GM21786 (cell line): Measurements from ENCODE around the gene KBTBD12.

Experiments used
- ATAC-seq: cut with Tn5 transposase; IDR thresholded peaks from one replicate; pipeline ENCODE4 v1.9.1; 2021; ENCODE audit not compliant: unreplicated experiment

KBTBD12 gene

GRCh38 chr3:127951276-127951675, 36.2 kb downstream of the KBTBD12 start:
- ATAC-seq, result no peak

- no peak for ATAC-seq
Observed at GRCh38 chr3:127953091-127954035, 38.3 kb downstream of the KBTBD12 start.

- ATAC-seq, result no peak
Observed at GRCh38 chr3:127954640-127955039, 39.6 kb downstream of the KBTBD12 start.

GRCh38 chr3:127955728-127956127, 40.7 kb downstream of the KBTBD12 start:
- ATAC-seq, result no peak

- no peak for ATAC-seq
Observed at GRCh38 chr3:127959041-127959440, 44.0 kb downstream of the KBTBD12 start.

- ATAC-seq, result no peak
Observed at GRCh38 chr3:127959873-127960272, 44.8 kb downstream of the KBTBD12 start.

- no peak for ATAC-seq
Observed at GRCh38 chr3:127960421-127960965, 45.5 kb downstream of the KBTBD12 start.

GRCh38 chr3:127961124-127961523, 46.1 kb downstream of the KBTBD12 start:
- ATAC-seq, result no peak

- ATAC-seq, result no peak
Observed at GRCh38 chr3:127961963-127962362, 46.9 kb downstream of the KBTBD12 start.

GRCh38 chr3:127962937-127963336, 47.9 kb downstream of the KBTBD12 start:
- no peak for ATAC-seq

- ATAC-seq, result no peak
Observed at GRCh38 chr3:127964053-127964452, 49.0 kb downstream of the KBTBD12 start.

GRCh38 chr3:127964816-127965215, 49.8 kb downstream of the KBTBD12 start:
- ATAC-seq, result no peak

GRCh38 chr3:127967316-127967715, 52.3 kb downstream of the KBTBD12 start:
- ATAC-seq, result no peak

- no peak for ATAC-seq
Observed at GRCh38 chr3:127970966-127971592, 56.0 kb downstream of the KBTBD12 start.

- ATAC-seq, result no peak
Observed at GRCh38 chr3:127974226-127974625, 59.2 kb downstream of the KBTBD12 start.

GRCh38 chr3:127975153-127976029, 60.4 kb downstream of the KBTBD12 start:
- ATAC-seq, result no peak

GRCh38 chr3:127978636-127979035, 63.6 kb downstream of the KBTBD12 start:
- ATAC-seq, result no peak

GRCh38 chr3:127979473-127979872, 64.4 kb downstream of the KBTBD12 start:
- ATAC-seq, result no peak

- no peak for ATAC-seq
Observed at GRCh38 chr3:127981097-127981496, 66.1 kb downstream of the KBTBD12 start.

GRCh38 chr3:127982155-127982554, 67.1 kb downstream of the KBTBD12 start:
- ATAC-seq, result no peak
